ENCODE measurements around the gene GNAS.

GRCh38 chr20:58884966-58885365, 32.5 kb downstream of the GNAS start:
- no peak for TF ChIP-seq POLR2A (IDR thresholded peaks at IDR 0.05)
- no peak for TF ChIP-seq CTCF (IDR thresholded peaks at IDR 0.05)
